ENCODE data around the gene FALEC.

FALEC gene

DNA sequence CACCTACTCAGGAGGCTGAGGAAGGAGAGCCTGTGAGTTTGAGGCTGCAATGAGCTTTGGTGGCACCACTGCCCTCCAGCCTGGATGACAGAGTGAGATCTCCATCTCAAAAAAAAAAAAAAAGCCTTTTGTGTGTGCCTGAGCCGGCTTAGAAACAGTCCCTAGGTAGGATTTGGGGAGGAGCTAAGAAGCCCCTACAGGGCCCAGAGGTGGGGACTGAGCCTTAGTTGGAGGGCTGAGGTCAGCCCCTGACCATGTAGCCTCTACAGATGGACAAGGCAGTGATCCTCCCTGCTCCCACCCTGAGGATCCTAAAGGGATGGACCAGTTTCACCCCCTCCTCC lies 36.2 kb downstream of the FALEC start:
- TF ChIP-seq, protein P1, sequence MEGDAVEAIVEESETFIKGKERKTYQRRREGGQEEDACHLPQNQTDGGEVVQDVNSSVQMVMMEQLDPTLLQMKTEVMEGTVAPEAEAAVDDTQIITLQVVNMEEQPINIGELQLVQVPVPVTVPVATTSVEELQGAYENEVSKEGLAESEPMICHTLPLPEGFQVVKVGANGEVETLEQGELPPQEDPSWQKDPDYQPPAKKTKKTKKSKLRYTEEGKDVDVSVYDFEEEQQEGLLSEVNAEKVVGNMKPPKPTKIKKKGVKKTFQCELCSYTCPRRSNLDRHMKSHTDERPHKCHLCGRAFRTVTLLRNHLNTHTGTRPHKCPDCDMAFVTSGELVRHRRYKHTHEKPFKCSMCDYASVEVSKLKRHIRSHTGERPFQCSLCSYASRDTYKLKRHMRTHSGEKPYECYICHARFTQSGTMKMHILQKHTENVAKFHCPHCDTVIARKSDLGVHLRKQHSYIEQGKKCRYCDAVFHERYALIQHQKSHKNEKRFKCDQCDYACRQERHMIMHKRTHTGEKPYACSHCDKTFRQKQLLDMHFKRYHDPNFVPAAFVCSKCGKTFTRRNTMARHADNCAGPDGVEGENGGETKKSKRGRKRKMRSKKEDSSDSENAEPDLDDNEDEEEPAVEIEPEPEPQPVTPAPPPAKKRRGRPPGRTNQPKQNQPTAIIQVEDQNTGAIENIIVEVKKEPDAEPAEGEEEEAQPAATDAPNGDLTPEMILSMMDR (IDR thresholded peaks at IDR 0.05) = no peak

DNA sequence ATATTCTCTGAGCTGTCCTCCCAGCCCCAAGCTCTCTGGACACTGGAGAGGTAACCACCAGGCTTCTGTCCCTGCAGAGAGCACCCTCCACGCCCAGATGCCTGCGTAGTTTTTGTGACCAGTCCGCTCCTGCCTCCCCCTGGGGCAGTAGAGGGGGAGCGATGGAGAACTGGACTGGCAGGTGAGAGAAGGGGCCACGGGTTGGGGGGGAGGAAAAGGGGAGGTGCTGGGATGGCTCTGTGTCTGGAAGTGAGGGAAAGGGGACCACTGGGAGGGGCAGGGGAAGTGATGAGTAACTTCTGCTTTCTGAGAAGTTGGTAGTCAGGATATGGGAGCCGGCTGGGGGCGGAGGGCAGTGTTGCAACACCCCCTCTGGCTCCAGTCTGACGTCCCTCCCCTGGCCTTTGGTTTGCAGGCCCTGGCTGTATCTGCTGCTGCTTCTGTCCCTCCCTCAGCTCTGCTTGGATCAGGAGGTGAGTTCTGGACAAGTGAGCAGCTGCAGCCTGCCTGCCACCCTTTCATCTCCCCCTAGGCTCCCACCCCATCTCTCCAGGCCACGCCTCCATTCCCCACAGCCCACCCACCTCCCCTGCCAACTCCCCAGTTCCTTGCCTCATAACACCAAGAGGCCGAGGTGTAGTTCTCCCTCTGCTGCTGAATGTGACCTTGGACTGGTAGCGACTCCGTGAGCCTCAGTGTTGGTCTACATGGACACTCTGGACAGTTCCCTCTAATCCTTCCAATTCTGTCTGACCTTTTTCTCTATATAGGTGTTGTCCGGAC lies 36.8 kb downstream of the FALEC start:
- TF ChIP-seq, protein P1 (IDR thresholded peaks at IDR 0.05) = no peak

DNA sequence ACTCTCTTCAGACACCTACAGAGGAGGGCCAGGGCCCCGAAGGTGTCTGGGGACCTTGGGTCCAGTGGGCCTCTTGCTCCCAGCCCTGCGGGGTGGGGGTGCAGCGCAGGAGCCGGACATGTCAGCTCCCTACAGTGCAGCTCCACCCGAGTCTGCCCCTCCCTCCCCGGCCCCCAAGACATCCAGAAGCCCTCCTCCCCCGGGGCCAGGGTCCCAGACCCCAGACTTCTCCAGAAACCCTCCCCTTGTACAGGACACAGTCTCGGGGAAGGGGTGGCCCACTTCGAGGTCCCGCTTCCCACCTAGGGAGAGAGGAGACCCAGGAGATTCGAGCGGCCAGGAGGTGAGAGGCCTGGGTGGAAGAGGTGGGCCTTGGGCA lies 37.3 kb downstream of the FALEC start:
- TF ChIP-seq, protein P1 (IDR thresholded peaks at IDR 0.05) = no peak

DNA sequence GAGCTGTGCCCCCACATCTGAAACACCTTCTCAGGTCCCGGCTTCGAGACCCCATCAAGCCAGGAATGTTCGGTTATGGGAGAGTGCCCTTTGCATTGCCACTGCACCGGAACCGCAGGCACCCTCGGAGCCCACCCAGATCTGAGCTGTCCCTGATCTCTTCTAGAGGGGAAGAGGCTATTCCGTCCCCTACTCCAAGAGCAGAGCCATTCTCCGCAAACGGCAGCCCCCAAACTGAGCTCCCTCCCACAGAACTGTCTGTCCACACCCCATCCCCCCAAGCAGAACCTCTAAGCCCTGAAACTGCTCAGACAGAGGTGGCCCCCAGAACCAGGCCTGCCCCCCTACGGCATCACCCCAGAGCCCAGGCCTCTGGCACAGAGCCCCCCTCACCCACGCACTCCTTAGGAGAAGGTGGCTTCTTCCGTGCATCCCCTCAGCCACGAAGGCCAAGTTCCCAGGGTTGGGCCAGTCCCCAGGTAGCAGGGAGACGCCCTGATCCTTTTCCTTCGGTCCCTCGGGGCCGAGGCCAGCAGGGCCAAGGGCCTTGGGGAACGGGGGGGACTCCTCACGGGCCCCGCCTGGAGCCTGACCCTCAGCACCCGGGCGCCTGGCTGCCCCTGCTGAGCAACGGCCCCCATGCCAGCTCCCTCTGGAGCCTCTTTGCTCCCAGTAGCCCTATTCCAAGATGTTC lies 38.0 kb downstream of the FALEC start:
- TF ChIP-seq, protein P1 (IDR thresholded peaks at IDR 0.05) = no peak

DNA sequence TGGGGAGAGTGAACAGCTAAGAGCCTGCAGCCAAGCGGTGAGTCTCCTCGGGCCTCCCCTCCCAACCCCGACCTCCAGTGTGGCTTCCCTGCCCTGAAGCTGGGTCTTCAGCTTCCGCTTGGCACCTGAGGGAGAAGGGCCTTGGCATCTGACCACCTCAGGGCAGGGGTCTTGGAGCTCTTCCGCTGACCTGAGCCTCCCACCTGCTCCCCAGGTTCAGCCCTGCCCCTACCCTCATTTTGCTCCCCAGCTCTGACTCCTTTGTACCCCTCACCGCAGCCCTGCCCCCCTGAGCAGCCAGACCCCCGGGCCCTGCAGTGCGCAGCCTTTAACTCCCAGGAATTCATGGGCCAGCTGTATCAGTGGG lies 38.5 kb downstream of the FALEC start:
- TF ChIP-seq, protein P1 (IDR thresholded peaks at IDR 0.05) = no peak

DNA sequence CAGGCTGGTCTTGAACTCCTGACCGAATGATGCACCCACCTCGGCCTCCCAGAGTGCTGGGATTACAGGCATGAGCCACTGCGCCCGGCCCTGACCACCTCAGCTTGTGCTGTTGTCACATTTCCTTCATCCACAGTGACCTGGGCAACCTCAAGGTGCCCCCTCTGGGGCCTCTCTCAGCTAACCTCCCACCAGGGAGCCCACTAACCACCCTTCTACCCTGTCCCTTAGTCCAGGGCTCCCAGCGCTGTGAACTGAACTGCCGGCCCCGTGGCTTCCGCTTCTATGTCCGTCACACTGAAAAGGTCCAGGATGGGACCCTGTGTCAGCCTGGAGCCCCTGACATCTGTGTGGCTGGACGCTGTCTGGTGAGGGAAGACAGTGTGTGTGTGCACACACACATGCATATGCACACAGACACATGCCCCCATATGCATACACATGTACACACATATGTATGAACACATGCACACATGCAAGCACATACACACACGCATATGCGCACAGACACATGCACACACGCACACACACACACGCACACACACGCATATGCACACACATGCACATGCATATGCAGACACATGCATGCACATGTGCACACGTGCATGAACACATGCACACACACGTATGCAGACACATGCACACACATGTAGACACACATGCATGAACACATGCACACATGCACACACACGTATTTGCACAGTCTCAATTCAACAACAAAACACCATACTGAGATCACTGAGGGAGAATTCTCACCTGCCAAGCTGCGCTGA lies 39.8 kb downstream of the FALEC start:
- TF ChIP-seq, protein P1 (IDR thresholded peaks at IDR 0.05) = no peak

DNA sequence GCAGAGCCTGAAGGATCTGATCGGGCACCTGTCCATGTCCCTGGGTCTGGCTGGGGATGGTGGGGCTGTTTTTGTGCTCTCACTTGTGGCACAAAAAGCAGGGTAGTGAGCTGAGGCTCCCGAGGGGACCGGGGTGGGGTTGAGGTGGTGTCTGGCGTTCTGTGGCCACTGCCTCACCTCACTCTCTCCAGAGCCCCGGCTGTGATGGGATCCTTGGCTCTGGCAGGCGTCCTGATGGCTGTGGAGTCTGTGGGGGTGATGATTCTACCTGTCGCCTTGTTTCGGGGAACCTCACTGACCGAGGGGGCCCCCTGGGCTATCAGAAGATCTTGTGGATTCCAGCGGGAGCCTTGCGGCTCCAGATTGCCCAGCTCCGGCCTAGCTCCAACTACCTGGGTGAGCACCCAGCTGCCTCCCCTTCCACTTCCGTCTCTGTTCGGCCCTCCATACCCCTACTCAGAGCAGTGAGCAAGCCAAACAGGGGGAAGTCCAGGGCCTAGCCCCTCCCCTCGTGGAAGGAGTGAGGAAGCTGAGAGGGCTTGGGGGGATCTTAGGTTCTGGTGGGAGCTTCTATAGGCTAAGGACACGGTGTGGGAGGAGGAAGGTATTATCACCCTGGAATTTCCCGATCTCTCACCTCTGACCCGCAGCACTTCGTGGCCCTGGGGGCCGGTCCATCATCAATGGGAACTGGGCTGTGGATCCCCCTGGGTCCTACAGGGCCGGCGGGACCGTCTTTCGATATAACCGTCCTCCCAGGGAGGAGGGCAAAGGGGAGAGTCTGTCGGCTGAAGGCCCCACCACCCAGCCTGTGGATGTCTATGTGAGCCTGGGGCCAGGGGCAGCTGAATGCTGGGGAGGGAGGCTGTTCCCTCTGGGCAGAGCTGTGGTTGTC lies 40.7 kb downstream of the FALEC start:
- TF ChIP-seq, protein P1 (IDR thresholded peaks at IDR 0.05) = no peak
